GM19438 (cell line): ENCODE results near the gene HDAC2.
"Not testable (repeated sequence)": the region's sequence is repeated elsewhere in the genome, so short reads cannot be mapped to it uniquely, and the experiment has no call there.

Source experiments
- ATAC-seq: cut with Tn5 transposase; IDR thresholded peaks from one replicate; pipeline ENCODE4 v1.9.1; 2021; ENCODE audit warnings: low read depth; ENCODE audit not compliant: unreplicated experiment

The HDAC2 gene

DNA sequence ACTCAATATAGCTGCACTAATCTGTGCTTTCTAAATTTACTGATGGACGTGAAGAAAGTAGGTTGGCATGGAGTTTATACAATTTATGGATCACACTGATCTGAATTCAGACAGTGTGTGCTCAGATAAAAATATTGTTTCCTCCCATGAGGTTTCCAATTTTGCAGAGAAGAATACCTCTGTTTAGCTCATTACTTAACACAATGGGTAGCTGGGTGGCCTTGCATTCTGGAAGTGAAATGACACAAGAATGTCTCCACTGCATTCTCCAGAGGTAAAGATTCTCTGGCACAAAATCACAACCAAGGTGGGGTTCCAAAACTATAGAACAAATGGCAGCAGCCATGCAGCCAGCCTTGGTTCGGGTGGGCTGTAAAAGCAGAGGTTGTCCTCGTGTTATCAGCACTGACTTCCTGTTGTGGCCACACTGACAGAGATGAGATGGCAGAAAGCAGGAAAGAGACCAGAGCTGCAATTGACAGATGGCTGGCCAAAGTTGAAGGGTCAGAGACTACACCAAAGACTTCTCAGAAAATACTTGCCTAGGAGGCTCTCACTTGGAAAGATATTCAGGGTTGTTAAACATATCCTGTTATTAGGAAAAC is 50.2 kb downstream of the HDAC2 start:
- peak; percentile 82 for ATAC-seq

DNA sequence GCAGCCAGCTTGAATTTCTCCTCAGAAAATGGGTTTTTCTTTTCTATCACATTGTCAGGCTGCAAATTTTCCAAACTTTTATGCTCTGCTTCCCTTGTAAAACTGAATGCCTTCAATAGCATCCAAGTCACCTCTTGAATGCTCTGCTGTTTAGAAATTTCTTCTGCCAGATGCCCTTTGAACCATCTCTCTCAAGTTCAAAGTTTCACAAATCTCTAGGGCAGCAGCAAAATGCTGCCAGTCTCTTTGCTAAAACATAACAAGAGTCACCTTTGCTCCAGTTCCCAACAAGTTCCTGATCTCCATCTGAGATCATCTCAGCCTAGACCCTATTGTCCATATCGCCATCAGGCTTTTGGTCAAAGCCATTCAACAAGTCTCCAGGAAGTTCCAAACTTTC is 60.7 kb downstream of the HDAC2 start:
- ATAC-seq, result not testable (repeated sequence)

DNA sequence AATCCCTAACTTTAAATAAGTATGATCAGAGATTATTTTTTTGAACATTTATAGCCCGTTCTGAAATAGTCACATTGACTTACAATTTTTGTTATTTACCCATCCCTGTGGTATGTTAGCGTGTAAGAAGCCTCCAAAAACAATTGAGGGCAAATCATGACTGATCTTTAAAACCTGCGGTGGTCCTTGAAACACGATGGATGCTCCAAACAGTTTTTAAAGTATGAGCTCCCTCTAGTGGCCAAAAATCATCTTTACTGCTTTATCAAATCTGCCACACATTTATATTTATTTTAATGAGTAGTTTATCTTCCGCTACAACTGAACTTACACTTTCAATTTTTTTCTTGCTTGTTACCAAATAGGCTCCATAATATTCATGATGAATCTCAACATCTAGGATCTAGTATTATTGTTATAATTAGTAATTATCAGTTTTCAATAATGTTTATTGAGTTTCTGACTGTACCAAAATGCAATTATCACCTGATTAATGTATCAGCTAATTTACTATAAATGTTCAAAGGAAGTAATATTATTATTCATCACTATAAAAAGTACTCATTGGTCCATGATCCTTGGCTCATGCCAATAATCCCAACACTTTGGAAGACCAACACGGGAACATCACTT is 61.6 kb downstream of the HDAC2 start:
- no peak for ATAC-seq

DNA sequence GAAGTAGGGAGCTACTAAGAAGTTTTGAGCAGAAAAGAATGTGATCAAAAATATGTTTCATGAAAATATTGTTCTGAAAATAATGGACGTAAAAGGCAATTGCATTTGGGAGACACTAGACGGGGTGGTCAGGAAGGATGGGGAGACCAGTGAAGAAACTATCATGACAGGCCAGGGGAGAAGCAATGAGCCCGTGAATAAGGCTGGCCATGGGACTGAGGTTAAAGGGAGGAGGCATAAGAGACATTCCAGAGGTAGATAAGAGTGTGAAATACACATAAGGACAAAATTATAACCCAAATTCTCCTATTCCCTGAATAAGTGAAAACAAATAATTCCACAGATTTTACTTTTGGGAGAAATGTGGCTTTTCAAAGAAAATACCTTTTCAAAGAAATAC is 62.1 kb downstream of the HDAC2 start:
- no peak for ATAC-seq

DNA sequence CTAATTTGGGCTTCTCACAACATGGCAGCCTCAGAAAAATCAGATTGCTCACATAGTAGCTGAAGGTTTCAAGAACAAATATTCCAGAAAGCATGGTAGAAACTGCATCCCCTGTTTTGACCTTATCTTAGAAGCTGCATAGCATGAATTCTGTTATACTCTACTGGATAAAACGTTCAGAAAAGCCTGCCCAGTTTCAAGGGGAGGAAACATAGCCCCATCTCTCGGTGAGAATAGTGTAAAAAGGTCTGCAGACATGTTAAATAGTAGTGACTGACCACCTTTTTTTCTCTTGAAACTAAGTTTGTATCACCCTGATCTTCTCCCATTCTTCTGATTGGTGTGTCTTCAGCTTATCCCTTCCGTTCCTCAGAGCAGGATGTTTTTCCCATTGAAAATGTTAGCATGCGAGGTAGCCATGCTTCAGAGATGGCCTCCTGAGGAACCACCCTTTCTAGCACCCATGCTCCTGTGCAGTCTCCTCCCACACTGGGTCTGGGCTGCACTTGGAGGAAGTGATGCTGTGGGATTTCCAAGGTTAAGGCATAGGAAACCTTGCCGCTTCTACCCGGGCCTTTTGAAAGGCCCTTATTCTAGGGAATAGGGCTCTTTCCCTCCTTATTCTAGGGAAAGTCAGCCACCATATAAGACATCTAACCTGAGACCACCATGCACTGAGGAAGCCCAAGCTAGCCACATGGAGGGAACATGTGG is 63.7 kb downstream of the HDAC2 start:
- ATAC-seq, result no peak

DNA sequence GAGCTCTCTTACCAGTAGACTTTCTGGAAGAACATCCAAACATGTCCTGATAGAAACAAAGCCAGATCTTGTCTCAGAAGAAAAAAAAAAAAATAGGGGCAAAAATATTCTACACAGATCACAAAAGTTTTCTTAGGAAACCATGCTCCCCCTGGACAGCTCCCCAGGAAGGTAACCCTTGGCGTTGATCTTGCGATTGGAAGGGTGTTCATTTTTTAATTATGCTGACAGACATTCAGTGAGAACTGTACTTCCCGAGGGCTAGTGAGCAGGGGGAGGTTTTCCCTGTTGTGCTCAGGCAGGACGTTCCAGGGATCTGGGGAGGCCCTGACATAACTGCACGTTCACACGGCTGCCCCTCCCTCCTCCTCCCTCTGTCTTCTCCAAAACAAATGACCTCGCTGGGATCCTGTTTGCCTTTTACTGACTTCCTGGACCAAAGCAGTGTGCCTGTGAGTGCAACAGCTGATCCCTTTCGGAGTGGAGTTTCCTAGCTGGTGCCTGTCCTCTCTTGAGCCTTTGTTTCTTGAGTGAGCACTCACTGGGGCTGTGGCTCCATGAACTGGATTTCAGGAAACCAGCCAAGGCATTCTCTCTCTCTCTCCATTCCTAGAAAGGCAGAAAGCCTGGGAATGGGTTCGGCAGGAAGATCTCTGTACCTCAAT is 67.2 kb downstream of the HDAC2 start:
- ATAC-seq, result no peak

DNA sequence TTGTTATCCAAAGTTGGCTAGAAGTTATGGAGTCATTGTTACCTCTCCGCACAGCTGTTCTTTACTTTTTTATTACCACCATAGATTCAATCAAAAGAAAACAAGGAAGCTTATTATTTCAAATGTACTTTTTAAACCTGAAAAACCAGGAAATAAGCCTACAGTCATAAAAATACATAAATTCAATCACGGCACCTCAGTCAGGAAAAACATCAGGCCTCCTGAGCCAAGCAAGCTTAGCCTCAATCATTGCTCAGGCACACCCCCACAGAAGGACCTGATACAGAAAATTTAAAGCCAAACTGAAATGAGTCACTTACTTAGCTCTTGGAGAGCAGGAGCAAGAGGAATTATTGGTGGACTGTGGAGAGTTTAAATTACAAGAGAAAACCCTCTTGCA is 69.5 kb downstream of the HDAC2 start:
- no peak for ATAC-seq

DNA sequence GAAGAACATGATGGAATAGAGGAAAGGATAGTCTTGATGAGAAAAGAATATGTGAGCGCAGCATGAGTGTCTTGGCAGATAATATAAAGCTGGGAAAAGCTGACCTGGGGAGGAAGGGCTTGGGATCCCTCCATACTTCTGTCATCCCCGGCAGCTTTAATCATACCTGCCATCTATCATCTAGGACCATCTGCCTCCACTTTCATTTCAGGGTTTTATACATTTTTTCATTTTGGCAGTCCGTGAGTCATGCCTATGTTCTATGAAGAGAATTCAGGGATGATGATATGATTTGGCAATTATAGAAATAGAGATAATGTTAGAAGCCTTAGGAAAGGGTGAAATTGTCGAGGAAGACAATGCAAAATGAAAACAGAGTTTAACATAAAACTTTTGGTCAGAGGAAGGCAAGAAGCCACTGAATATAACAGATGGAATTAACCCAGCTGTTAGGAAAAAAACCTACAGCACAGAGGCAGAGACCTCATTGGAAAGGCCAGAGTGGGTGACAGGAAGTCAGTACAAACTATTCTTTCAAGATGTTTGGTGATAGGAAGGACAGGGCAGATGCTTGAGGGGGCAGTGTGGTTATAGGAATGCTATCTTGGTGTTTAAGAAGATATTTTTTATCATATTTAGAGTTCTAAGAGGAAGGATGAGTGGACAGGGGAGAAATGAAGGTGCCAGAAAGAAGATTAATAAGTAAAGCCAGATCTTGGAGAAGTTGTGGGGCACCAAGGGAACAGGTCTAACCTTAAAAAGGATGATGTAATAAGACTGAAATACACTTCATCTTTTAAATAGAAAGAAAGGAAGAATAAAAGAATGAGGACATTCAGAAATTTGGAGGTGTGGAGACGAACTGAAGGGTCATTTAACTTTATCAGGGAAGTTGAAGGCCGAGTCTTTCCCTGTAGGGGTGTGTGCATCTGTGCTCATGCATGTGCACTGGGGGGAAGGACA is 76.0 kb downstream of the HDAC2 start:
- ATAC-seq, result no peak

DNA sequence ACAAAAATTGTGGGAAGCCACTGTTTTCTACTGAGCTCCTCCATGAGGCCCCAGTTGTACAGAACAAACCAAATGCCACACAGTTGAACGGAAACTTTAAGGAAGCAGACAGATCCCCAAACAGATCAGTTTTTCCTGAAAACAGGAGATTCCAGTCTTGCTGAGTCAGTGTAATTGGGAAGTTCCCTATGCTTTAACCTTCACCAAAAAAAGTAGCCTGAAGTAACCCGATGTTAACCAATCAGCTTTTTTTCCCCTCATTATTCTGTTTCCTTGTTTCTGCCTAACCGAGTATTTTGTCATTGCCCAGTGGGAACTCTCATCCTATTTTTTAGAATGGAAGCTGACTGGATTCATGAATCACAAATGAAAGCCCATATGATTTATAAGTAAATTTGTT is 77.1 kb downstream of the HDAC2 start:
- no peak for ATAC-seq

DNA sequence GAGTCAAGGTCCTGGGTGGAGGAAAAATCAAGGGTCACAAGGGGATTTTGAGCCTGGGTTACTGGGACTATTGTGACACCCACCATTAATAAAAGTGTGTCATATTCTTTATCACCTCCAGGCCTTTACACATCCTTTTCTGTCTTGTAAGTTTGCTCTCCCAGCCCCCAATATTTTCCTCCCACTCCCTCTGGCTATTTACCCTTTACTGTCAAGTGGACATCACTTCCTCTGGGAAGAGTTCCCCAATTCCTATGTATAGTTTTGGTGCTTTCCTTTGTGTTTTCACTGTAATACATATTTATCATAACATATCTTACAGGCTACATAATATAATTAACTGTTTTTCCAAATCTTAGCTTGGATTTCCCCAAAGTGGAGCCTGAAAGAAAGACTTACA is 77.5 kb downstream of the HDAC2 start:
- ATAC-seq, result no peak

DNA sequence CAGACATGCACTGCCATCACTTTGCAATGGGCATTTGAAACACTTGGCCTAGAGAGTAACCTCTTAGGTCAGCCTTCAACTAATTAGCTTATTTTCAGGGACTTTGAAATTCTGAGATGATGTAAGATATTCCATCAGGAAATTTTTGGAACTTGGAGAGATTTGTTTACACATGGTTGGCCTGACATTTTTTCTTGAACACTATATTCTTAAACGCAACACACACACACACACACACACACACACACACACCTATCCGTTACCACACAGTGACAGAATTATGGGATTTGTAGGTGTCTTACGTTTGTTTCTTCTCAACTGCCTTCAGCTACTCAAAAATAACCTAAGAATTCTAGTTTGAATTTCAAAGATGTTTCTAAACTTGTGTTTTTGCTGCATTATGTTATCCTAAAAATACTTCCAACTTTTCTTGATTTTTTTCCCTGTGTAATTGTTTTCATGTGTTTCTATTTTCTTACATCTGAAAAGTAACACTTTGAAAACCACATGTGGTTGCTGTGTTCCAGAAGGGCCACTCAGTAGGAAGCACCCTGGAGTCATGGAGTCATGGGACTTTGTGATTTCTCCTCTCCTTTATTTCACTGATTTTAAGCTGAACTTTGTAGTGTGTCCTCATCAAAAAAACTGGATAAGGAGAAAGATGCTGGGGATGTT is 81.9 kb downstream of the HDAC2 start:
- ATAC-seq, result no peak

DNA sequence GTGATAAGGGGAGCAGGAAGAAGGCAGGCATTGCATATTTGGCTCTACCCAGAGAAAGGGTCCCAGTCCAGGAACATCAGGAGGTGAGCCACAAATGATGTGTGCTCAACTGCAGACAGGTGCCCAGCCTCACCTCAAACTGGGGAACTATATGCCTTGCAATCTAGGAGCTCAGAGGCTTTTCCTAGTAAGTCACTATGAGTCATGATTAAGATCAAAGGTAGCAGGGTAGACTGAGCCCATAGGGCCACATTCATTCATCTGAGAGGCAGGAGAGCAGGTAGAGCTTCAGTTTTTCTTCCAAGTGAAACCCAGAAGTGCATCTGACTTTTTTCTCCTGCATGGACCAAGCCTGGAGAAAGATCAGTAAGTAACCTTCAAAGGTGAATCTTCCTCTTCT is 82.5 kb downstream of the HDAC2 start:
- no peak for ATAC-seq

DNA sequence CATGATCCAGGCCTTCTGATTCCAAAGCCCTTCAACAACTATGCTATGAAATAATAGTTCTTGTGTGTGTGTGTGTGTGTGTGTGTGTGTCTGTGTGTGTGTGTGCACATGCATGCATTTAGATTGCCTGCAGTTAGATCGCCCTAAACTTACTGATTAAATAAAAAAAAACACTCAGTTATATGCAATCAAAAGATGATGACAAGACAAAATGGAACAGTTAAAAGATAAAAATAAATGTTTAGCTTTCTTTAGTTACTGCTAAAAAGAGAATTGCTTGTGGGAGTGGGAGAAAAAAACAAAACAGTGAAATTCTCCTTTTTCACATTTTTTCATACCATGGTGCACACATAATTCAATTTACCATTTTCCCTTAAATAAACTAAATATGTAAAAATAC is 84.4 kb downstream of the HDAC2 start:
- ATAC-seq, result no peak

DNA sequence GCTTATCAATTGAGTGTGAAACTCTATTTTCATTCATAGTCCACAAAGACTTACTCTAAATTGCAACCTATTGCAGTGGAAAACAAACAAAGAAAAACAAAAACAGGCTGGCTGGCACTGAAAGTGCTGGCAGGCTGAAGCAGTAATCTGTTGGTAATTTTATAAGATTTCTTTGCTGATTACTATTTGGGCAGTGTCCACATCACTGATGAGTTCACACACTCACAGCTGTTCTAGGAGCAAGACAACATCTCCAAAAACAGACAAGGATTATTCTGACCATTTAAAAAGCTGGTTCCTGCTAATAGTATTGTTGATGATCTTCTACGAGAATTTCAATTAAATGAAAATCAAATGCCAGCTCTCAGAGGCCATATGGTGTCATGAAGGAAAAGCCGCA is 86.9 kb downstream of the HDAC2 start:
- ATAC-seq, result no peak
